Muscle layer of colon (tissue), 2 donors: ENCODE results near the gene SNCA.

ENCODE experiments used
- H3K27ac ChIP-seq: one replicate; pipeline ENCODE4 v1.7.0; 2013; ENCODE audit warnings: low read depth, mild to moderate bottlenecking, low read length, moderate library complexity
- H3K27me3 ChIP-seq, 2 donors: one replicate each; pipeline ENCODE4 v1.7.0; 2013; ENCODE audit warnings: low read length in 2 of 2, mild to moderate bottlenecking in 2 of 2; ENCODE audit not compliant: insufficient read depth in 2 of 2, control insufficient read depth in 1 of 2
- H3K36me3 ChIP-seq: one replicate; pipeline ENCODE4 v1.7.0; 2013; ENCODE audit warnings: mild to moderate bottlenecking, low read length; ENCODE audit not compliant: insufficient read depth
- H3K4me1 ChIP-seq: one replicate; pipeline ENCODE4 v1.7.0; 2013; ENCODE audit warnings: mild to moderate bottlenecking, low read length; ENCODE audit not compliant: insufficient read depth
- H3K4me3 ChIP-seq, 2 donors: one replicate each; pipeline ENCODE4 v1.7.0; 2013; ENCODE audit warnings: low read length in 2 of 2, low read depth in 1 of 2, mild to moderate bottlenecking in 1 of 2, moderate library complexity in 1 of 2
- H3K9ac ChIP-seq: one replicate; pipeline ENCODE4 v1.7.0; 2013; ENCODE audit warnings: low read length
- H3K9me3 ChIP-seq: one replicate; pipeline ENCODE4 v1.7.0; 2013; ENCODE audit warnings: mild to moderate bottlenecking, low read length
- donor health status: abdominal sarcoma.
- donor health status: Adenocarcinoma of cecum.

SNCA gene

DNA sequence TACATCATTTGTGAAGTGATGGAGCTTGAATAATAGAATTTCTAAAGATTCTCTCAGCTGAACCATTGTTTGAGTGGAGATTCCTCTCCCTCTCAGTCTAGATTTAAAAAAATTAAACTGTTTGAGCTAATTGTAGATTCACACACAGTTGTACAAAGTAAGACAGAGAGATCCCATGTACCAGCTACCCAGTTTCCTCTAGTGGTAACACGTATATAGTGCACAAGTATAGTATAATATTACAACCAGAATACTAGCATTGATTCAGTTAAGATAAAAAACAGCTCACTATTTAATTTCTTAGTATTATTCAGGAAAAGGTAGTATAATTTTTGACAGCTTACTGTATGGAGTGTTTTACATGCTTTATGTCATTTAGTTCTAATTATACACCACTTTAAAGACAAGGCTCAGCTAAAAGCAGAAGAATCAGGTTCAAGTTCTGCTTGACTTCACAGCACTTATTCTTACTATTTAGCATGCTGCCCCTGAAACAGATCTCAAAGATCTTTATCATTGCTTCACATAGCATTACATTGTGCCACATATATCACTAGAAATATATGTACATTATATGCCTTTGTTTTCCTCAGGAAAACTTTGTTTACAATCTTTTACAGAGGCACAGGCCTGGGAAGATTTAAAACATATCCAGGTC is 136.1 kb downstream of the SNCA start:
- H3K27me3 ChIP-seq, result no peaks in the 10 kb centered on the region
- no peak overlapping the region for H3K4me3 ChIP-seq
- no peak overlapping the region for H3K9ac ChIP-seq
- no peak overlapping the region for H3K27ac ChIP-seq
- H3K9me3 ChIP-seq, result no peaks in the 10 kb centered on the region
- no peaks in the 10 kb centered on the region for H3K4me1 ChIP-seq
- no peaks in the 10 kb centered on the region for H3K36me3 ChIP-seq

DNA sequence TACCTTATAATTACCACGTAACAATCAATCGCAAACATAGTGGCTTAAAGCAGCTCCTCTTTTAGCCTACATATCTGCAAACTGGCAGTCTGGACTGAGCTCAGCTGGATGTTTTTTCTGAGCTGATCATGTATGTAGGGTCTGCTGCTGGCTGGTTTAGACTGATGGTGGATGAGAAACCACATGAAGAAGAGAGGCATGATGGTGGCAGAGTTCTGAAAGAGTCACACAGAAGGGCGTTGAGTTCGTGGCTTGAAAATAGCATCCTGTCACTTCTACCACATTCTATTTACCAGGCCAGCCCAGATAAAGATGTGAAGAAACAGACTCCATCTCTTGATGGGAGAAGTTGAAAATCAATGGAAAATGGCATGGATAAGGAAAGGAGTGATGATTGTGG is 151.3 kb downstream of the SNCA start:
- Histone ChIP-seq H3K27me3 (no peaks in the 10 kb centered on the region), H3K36me3 (no peaks in the 10 kb centered on the region), H3K4me3 (no peak overlapping the region), H3K4me1 (no peaks in the 10 kb centered on the region), H3K9ac (no peak overlapping the region), H3K27ac (no peak overlapping the region), H3K9me3 (no peaks in the 10 kb centered on the region)

DNA sequence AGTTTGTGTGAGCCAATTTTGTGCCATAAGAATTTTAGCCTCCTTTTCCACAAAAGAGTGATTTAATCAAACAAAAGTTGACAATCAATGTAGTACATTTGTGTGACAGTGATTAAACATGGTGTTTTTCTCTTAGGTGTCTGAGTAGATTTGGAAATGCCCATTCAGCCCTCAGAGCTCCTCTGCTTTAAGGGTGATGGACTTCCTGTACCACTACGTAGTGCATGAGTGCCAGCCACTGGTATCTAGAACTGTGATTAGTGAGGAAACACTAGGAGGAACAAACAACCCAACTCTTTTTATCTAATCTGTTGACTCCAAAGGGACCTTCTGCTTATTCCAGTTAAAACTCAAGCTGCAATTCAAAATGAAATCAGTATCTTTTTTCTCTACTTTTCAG is 151.7 kb downstream of the SNCA start:
- Histone ChIP-seq H3K27ac (no peak overlapping the region), H3K27me3 (no peaks in the 10 kb centered on the region), H3K4me1 (no peaks in the 10 kb centered on the region), H3K9ac (no peak overlapping the region), H3K36me3 (no peaks in the 10 kb centered on the region), H3K9me3 (no peaks in the 10 kb centered on the region), H3K4me3 (no peak overlapping the region)

DNA sequence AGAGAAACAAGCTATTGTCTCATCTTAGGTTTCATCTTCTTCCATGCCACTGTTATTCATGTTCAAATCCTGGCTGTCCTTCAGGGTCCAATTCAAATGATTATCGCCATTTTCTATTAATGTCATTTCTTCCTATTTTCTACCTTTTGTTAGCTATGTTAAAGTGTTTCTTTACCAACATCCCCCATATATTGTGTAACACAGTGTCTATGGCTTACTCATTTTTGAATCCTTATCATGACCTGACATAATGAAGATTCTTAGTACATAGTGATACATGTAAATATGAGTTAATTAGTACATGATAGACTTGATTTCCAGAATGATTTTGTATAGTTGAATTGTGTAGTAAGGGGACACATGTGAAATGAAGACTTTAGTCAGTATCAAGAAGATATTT is 152.4 kb downstream of the SNCA start:
- Histone ChIP-seq H3K27me3 (no peaks in the 10 kb centered on the region), H3K4me1 (no peaks in the 10 kb centered on the region), H3K9ac (no peak overlapping the region), H3K36me3 (no peaks in the 10 kb centered on the region), H3K9me3 (no peaks in the 10 kb centered on the region), H3K4me3 (no peak overlapping the region), H3K27ac (no peak overlapping the region)

DNA sequence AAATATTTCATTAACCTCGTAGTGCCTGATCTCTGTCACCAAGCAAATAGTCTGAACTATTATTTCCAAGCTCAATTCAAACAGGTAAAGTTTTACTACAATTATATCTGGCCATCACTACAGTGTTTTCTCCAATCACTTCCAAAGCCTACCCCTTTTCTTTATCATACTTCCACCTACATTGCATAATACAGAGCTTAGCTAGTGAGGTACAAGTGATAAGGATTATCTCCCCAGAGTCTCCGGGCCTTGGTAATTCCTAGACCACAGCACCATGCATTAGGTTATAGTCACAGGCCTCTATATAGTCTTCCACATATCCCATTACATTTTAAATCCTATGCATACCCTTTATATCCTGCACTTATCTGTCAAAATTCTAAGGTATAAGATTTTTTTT is 154.2 kb downstream of the SNCA start:
- Histone ChIP-seq H3K4me3 (no peak overlapping the region), H3K4me1 (no peaks in the 10 kb centered on the region), H3K27ac (no peak overlapping the region)

DNA sequence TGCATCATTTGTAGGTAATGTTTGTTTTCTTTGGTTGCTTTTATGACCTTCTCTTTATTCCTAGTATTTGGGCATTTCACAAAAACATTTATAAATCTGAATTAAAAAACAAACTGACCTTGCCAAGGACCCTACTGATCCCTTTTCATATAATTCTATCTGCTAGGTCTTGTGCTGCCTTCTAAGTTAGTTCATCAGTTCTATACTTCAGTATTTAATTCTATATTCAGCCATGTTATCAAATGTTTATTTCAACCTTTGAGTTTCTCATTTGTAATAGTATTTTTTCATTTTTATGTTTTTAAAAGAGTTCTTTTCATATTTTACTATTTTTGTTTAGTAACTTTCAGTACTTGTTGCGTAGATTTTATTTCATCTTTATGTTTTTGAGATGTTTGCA is 155.3 kb downstream of the SNCA start:
- H3K27ac ChIP-seq, result no peak overlapping the region
- no peaks in the 10 kb centered on the region for H3K27me3 ChIP-seq
- H3K9me3 ChIP-seq, result no peaks in the 10 kb centered on the region
- no peaks in the 10 kb centered on the region for H3K4me1 ChIP-seq
- no peak overlapping the region for H3K9ac ChIP-seq
- H3K36me3 ChIP-seq, result no peaks in the 10 kb centered on the region
- H3K4me3 ChIP-seq, result no peak overlapping the region

More for the DNA sequence above, 154.2 kb downstream of the SNCA start:
- Histone ChIP-seq H3K9ac (no peak overlapping the region), H3K27me3 (no peaks in the 10 kb centered on the region), H3K9me3 (no peaks in the 10 kb centered on the region), H3K36me3 (no peaks in the 10 kb centered on the region)

DNA sequence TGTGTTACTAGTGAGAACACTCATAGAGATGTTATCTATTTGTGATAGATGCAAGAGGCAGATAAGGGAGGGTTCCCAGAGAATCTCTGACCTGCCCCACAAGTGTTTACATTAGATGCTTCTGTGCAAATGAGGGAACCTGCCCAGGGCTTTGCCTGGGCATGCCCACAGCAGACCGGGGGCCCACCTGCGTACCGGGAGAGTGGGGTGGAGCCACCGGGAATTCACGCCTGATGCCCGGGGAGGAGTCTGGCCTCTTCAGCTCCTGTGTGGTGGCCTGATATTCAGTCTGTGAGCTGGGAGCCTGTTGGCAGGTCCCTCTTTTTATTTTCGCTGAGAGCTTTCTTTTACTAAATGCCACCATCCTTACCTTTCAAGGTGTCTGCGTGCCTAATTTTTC is 155.7 kb downstream of the SNCA start:
- no peak overlapping the region for H3K4me3 ChIP-seq
- H3K9ac ChIP-seq, result no peak overlapping the region
- no peak overlapping the region for H3K27ac ChIP-seq
- no peaks in the 10 kb centered on the region for H3K27me3 ChIP-seq
- no peaks in the 10 kb centered on the region for H3K9me3 ChIP-seq
- H3K4me1 ChIP-seq, result no peaks in the 10 kb centered on the region
- H3K36me3 ChIP-seq, result no peaks in the 10 kb centered on the region

DNA sequence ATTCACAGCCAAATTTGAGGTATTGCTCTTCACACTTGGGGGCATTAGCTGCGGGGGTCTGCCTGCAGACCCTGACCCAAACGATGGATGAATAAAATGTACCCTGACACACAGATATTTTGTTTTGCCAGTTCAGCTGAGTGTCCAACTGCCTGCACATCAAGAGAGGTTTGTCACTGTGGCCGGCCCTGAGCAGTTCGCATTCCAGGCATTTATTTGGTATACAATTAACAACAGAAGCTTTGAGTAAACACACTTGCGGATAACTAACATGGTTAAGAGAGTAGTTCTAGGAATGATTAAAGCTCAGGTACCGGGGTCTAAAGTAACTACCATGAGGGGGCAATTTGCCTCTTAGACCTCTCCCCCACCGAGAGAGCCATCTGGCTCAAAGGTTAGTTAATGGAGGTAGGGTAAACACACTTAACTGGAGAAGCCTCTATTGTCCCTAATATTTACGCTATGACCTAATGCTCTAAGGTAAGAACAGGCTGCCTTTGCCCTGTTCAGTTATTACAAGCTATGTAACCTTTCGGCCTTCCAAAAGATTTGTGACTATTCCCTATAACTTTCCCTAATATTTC is 162.0 kb downstream of the SNCA start:
- Histone ChIP-seq H3K4me1 (no peaks in the 10 kb centered on the region), H3K27me3 (no peaks in the 10 kb centered on the region), H3K36me3 (no peaks in the 10 kb centered on the region), H3K27ac (no peak overlapping the region), H3K4me3 (no peak overlapping the region), H3K9ac (no peak overlapping the region), H3K9me3 (no peaks in the 10 kb centered on the region)
